Karpas-422 (cell line): ENCODE measurements around the gene ARHGDIA. TPM values are rescaled to one million over a fixed set of nuclear protein-coding genes. Genes with fewer than 3 reads are reported as not detected.

Experiments used
- DNase-seq: peaks from one replicate; pipeline ENCODE4 v3.0.0-alpha.2; 2015
- H2AFZ ChIP-seq: fragments of 200-600 bp; sonication (generic); 2 replicates; pipeline ENCODE4 v1.6.1; 2014; ENCODE audit warnings: antibody characterized with exemption, low read length, mixed read lengths
- H3K27ac ChIP-seq: fragments of 200-600 bp; sonication (generic); 2 replicates; pipeline ENCODE4 v1.5.1; 2014; ENCODE audit warnings: mild to moderate bottlenecking, low read length, moderate library complexity
- H3K27me3 ChIP-seq: fragments of 200-600 bp; sonication (generic); 2 replicates; pipeline ENCODE4 v1.6.1; 2014; ENCODE audit warnings: low read length, mixed read lengths
- H3K36me3 ChIP-seq: fragments of 200-600 bp; sonication (generic); 2 replicates; pipeline ENCODE4 v1.6.1; 2014; ENCODE audit warnings: low read length, mixed read lengths; ENCODE audit not compliant: insufficient read depth
- H3K4me1 ChIP-seq: fragments of 200-600 bp; sonication (generic); 2 replicates; pipeline ENCODE4 v1.6.1; 2014; ENCODE audit warnings: mild to moderate bottlenecking, low read length, mixed read lengths
- H3K4me2 ChIP-seq: fragments of 200-600 bp; sonication (generic); 2 replicates; pipeline ENCODE4 v1.6.1; 2014; ENCODE audit warnings: low read length, low read depth, mild to moderate bottlenecking; ENCODE audit not compliant: poor library complexity, severe bottlenecking
- H3K4me3 ChIP-seq: fragments of 200-600 bp; sonication (generic); 2 replicates; pipeline ENCODE4 v1.5.1; 2014; ENCODE audit warnings: mild to moderate bottlenecking, antibody characterized with exemption, low read length, mixed read lengths
- H3K79me2 ChIP-seq: fragments of 200-600 bp; sonication (generic); 2 replicates; pipeline ENCODE4 v1.6.1; 2014; ENCODE audit warnings: mild to moderate bottlenecking, low read length, mixed read lengths
- H3K9ac ChIP-seq: fragments of 200-600 bp; sonication (generic); 2 replicates; pipeline ENCODE4 v1.6.0; 2014; ENCODE audit warnings: low read length
- H3K9me2 ChIP-seq: fragments of 200-600 bp; sonication (generic), shearing (Covaris generic); replicated peaks from 2 replicates; pipeline ENCODE4 v1.6.0; 2014; ENCODE audit warnings: mild to moderate bottlenecking, low read length, moderate library complexity; ENCODE audit not compliant: insufficient read depth
- H3K9me3 ChIP-seq: fragments of 300-700, 200-600 bp; sonication (generic); 2 replicates; pipeline ENCODE4 v1.6.1; 2014; ENCODE audit warnings: low read length, mixed read lengths
- H4K20me1 ChIP-seq: fragments of 200-600 bp; sonication (generic); 2 replicates; pipeline ENCODE4 v1.6.1; 2014; ENCODE audit warnings: mild to moderate bottlenecking, antibody characterized with exemption, low read length, low read depth; ENCODE audit not compliant: insufficient read depth
- total RNA-seq: library from RNA; depleted of rRNA; stranded (reverse); fragments of >200 nt; shearing (Covaris generic); gene quantifications from 2 replicates; pipeline ENCODE4 v1.2.3, GENCODE V29; 2014; ENCODE audit warnings: low replicate concordance

ARHGDIA gene
- total RNA-seq, 1 experiment from 2014 or later = 68.5 TPM

GRCh38 chr17:81898029-81898866 lies 27.1 kb upstream of the ARHGDIA start:
- H3K27ac ChIP-seq = no peak overlapping the region
- H3K4me3 ChIP-seq = no peak overlapping the region
- H3K9me3 ChIP-seq = no peaks in the 10 kb centered on the region
- no peak overlapping the region for H3K4me2 ChIP-seq
- H3K79me2 ChIP-seq = 0 out of 2 replicates have a peak, but pooled peaks cover 2% of the 10 kb centered on the region
- H2AFZ ChIP-seq = no peak overlapping the region
- no peak for DNase-seq
- no peaks in the 10 kb centered on the region for H3K27me3 ChIP-seq
- 0 out of 2 replicates have a peak, but pooled peaks cover 12% of the 10 kb centered on the region for H4K20me1 ChIP-seq
- H3K9me2 ChIP-seq = no peaks in the 10 kb centered on the region
- H3K4me1 ChIP-seq = no peaks in the 10 kb centered on the region; the same call in 1 of the 2 replicates
- no peak overlapping the region for H3K9ac ChIP-seq
- H3K36me3 ChIP-seq = no peaks in the 10 kb centered on the region

GRCh38 chr17:81895400-81895799 lies 24.3 kb upstream of the ARHGDIA start:
- Histone ChIP-seq H4K20me1 (peaks cover 8% of the 10 kb centered on the region; the same call in 1 of the 2 replicates), H3K27ac (no peak overlapping the region), H3K9me2 (no peaks in the 10 kb centered on the region), H3K36me3 (peaks cover 1% of the 10 kb centered on the region; the same call in 1 of the 2 replicates), H2AFZ (no peak overlapping the region), H3K4me2 (no peak overlapping the region), H3K4me3 (no peak overlapping the region), H3K27me3 (no peaks in the 10 kb centered on the region), H3K4me1 (peaks cover 10% of the 10 kb centered on the region), H3K9me3 (no peaks in the 10 kb centered on the region), H3K9ac (no peak overlapping the region), H3K79me2 (peaks cover 19% of the 10 kb centered on the region)
- no peak for DNase-seq

- Histone ChIP-seq H3K4me2 (peak overlapping the region; percentile 92), H3K4me3 (peak overlapping the region; percentile 96), H3K79me2 (peaks cover 51% of the 10 kb centered on the region)
Measured at GRCh38 chr17:81891303-81891552, 20.1 kb upstream of the ARHGDIA start.

GRCh38 chr17:81890447-81891302 lies 19.5 kb upstream of the ARHGDIA start:
- peak; percentile 80 for DNase-seq
- H3K4me1 ChIP-seq = peaks cover 20% of the 10 kb centered on the region
- peak overlapping the region; percentile 92 for H3K4me2 ChIP-seq
- peak overlapping the region; percentile 48 for H3K27ac ChIP-seq
- H4K20me1 ChIP-seq = peaks cover 31% of the 10 kb centered on the region
- H3K36me3 ChIP-seq = peaks cover 44% of the 10 kb centered on the region
- no peaks in the 10 kb centered on the region for H3K9me3 ChIP-seq
- peak overlapping the region; percentile 79 for H3K4me3 ChIP-seq
- H3K9me2 ChIP-seq = no peaks in the 10 kb centered on the region
- H3K79me2 ChIP-seq = peaks cover 57% of the 10 kb centered on the region
- no peaks in the 10 kb centered on the region for H3K27me3 ChIP-seq
- peak overlapping the region; percentile 83 for H3K9ac ChIP-seq
- H2AFZ ChIP-seq = no peak overlapping the region

More at GRCh38 chr17:81891303-81891552, 20.1 kb upstream of the ARHGDIA start:
- no peaks in the 10 kb centered on the region for H3K9me2 ChIP-seq
- DNase-seq = no peak
- H2AFZ ChIP-seq = no peak overlapping the region
- peaks cover 20% of the 10 kb centered on the region for H3K4me1 ChIP-seq
- H3K27ac ChIP-seq = peak overlapping the region; percentile 48; the same call in 1 of the 2 replicates
- no peaks in the 10 kb centered on the region for H3K27me3 ChIP-seq
- no peaks in the 10 kb centered on the region for H3K9me3 ChIP-seq
- H4K20me1 ChIP-seq = peaks cover 29% of the 10 kb centered on the region
- H3K36me3 ChIP-seq = peaks cover 38% of the 10 kb centered on the region
- peak overlapping the region; percentile 83 for H3K9ac ChIP-seq

- Histone ChIP-seq H3K27ac (no peak overlapping the region), H4K20me1 (peaks cover 33% of the 10 kb centered on the region), H3K27me3 (no peaks in the 10 kb centered on the region), H3K9ac (peak overlapping the region; percentile 83), H3K4me3 (peak overlapping the region; percentile 79), H2AFZ (no peak overlapping the region), H3K36me3 (peaks cover 51% of the 10 kb centered on the region), H3K9me3 (no peaks in the 10 kb centered on the region), H3K4me1 (peaks cover 20% of the 10 kb centered on the region), H3K79me2 (peaks cover 62% of the 10 kb centered on the region), H3K9me2 (no peaks in the 10 kb centered on the region), H3K4me2 (peak overlapping the region; percentile 92)
- DNase-seq = no peak
Measured at GRCh38 chr17:81889602-81890001, 18.5 kb upstream of the ARHGDIA start.

GRCh38 chr17:81888988-81889595 lies 18.0 kb upstream of the ARHGDIA start:
- Histone ChIP-seq H3K27ac (no peak overlapping the region), H3K4me3 (no peak overlapping the region), H4K20me1 (peaks cover 33% of the 10 kb centered on the region), H3K9ac (0 out of 2 replicates have a peak overlapping the region, but pooled peaks have one; percentile 83), H3K4me2 (peak overlapping the region; percentile 92), H3K9me2 (no peaks in the 10 kb centered on the region), H3K36me3 (peaks cover 53% of the 10 kb centered on the region), H3K4me1 (peaks cover 20% of the 10 kb centered on the region), H3K27me3 (no peaks in the 10 kb centered on the region), H3K9me3 (no peaks in the 10 kb centered on the region), H3K79me2 (peaks cover 62% of the 10 kb centered on the region), H2AFZ (no peak overlapping the region)
- no peak for DNase-seq

GRCh38 chr17:81888105-81888987 lies 17.2 kb upstream of the ARHGDIA start:
- no peak overlapping the region for H3K27ac ChIP-seq

More at GRCh38 chr17:81888105-81888987, 17.2 kb upstream of the ARHGDIA start:
- H2AFZ ChIP-seq = no peak overlapping the region
- H3K9me3 ChIP-seq = no peaks in the 10 kb centered on the region
- no peaks in the 10 kb centered on the region for H3K9me2 ChIP-seq
- H3K4me3 ChIP-seq = no peak overlapping the region
- peaks cover 55% of the 10 kb centered on the region for H3K36me3 ChIP-seq
- no peaks in the 10 kb centered on the region for H3K27me3 ChIP-seq
- no peak overlapping the region for H3K4me2 ChIP-seq
- H3K79me2 ChIP-seq = peaks cover 59% of the 10 kb centered on the region
- H3K4me1 ChIP-seq = peaks cover 20% of the 10 kb centered on the region
- no peak overlapping the region for H3K9ac ChIP-seq
- DNase-seq = no peak
- H4K20me1 ChIP-seq = peaks cover 33% of the 10 kb centered on the region
